A549 (cell line): ENCODE measurements around the gene TSPAN4. TPM values are rescaled to one million over a fixed set of nuclear protein-coding genes. Genes with fewer than 3 reads are reported as not detected.
A peak's percentile ranks its signal among the peaks of the same experiment; 100 is the strongest.

Experiments used
- ATAC-seq, 2 experiments: fragments of 200-7000 bp in 1 of 2; fragments of >200 bp in 1 of 2; cut with Nextera tagmentation in 1 of 2; cut with Tn5 transposase in 1 of 2; 3 replicates each; pipeline versions ENCODE4 v1.8.0 to v1.9.1; 2018 to 2020; ENCODE audit warnings: mild to moderate bottlenecking in 1 of 2, moderate library complexity in 1 of 2
- CTCF ChIA-PET: fragments of 300-600 bp; sonication (Branson Sonifier 250); formaldehyde crosslinking; extraction: SDS; loops from one replicate; lab custom pipeline; 2021; ENCODE audit warnings: antibody characterized with exemption, inconsistent platforms; lab: Yijun Ruan, JAX
- POLR2A ChIA-PET: fragments of 350-600 bp; formaldehyde crosslinking; extraction: SDS; loops from one replicate; lab custom pipeline; 2021; ENCODE audit warnings: antibody characterized with exemption, inconsistent platforms; lab: Yijun Ruan, JAX
- DNase-seq, 2 experiments: peaks; one replicate each; pipeline versions ENCODE4 v3.0.0 to v3.0.0-alpha.2; 2011 to 2016; ENCODE audit warnings: low read depth in 1 of 2, low spot score in 1 of 2
- FAIRE-seq: peaks from 2 replicates; lab custom pipeline; 2011; peaks lifted over from hg19 to GRCh38; lab: Jason Lieb, UNC
- H3K27ac ChIP-seq, 2 experiments: fragments of >200 bp; sonication (Bioruptor Twin); formaldehyde crosslinking; 3 replicates each; pipeline ENCODE4 v1.5.1; 2016 to 2017
- H3K4me1 ChIP-seq: fragments of >200 bp; sonication (Bioruptor Twin); formaldehyde crosslinking; 3 replicates; pipeline ENCODE4 v1.6.1; 2016
- H3K4me2 ChIP-seq: fragments of >200 bp; sonication (Bioruptor Twin); formaldehyde crosslinking; 3 replicates; pipeline ENCODE4 v1.6.1; 2016
- H3K4me3 ChIP-seq: fragments of >200 bp; sonication (Bioruptor Twin); formaldehyde crosslinking; 3 replicates; pipeline ENCODE4 v1.5.1; 2016
- H3K9me3 ChIP-seq: fragments of >200 bp; sonication (Bioruptor Twin); formaldehyde crosslinking; 3 replicates; pipeline ENCODE4 v1.6.1; 2016
- BHLHE40 ChIP-seq: IDR thresholded peaks from 2 replicates; pipeline ENCODE4 v1.6.1; 2012; ENCODE audit warnings: low read depth, low read length, inconsistent platforms
- CBX2 ChIP-seq: fragments of 200-600 bp; sonication (generic); IDR thresholded peaks from 2 replicates; pipeline ENCODE4 v1.6.1; 2016; ENCODE audit warnings: low read depth, mild to moderate bottlenecking, borderline replicate concordance
- CHD4 ChIP-seq: fragments of 200-600 bp; sonication (generic); IDR thresholded peaks from 2 replicates; pipeline ENCODE4 v1.6.1; 2016; ENCODE audit warnings: antibody characterized with exemption, mild to moderate bottlenecking, borderline replicate concordance
- EHMT2 ChIP-seq: fragments of 200-600 bp; sonication (generic); IDR thresholded peaks from 2 replicates; pipeline ENCODE4 v1.6.1; 2016; ENCODE audit warnings: antibody characterized with exemption, low read depth, mild to moderate bottlenecking, moderate library complexity
- FOSB ChIP-seq: fragments of 250-450 bp; sonication (Bioruptor Pico); IDR thresholded peaks from 2 replicates; pipeline ENCODE4 v1.5.0; 2020; ENCODE audit warnings: mild to moderate bottlenecking, moderate library complexity
- FOSL2 ChIP-seq, 2 experiments: fragments of 450-650 bp in 1 of 2; fragments of >200 bp in 1 of 2; sonication (Bioruptor Twin) in 1 of 2; formaldehyde crosslinking; IDR thresholded peaks; 2 replicates each; pipeline versions ENCODE4 v1.5.0 to v1.6.1; 2016 to 2020; ENCODE audit warnings: mild to moderate bottlenecking in 1 of 2, moderate library complexity in 1 of 2
- HOXB13 ChIP-seq: fragments of 250-450 bp; sonication (Bioruptor Pico); IDR thresholded peaks from 2 replicates; pipeline ENCODE4 v1.5.0; 2020; ENCODE audit warnings: low read depth, mild to moderate bottlenecking, moderate library complexity
- JUNB ChIP-seq: fragments of >200 bp; sonication (Bioruptor Twin); formaldehyde crosslinking; IDR thresholded peaks from 2 replicates; pipeline ENCODE4 v1.6.1; 2016
- MAZ ChIP-seq: fragments of 150-350 bp; IDR thresholded peaks from 2 replicates; pipeline ENCODE4 v1.6.1; 2014; ENCODE audit warnings: antibody characterized with exemption, low read depth, low read length, borderline replicate concordance
- RARB ChIP-seq: fragments of 250-450 bp; sonication (Bioruptor Pico); IDR thresholded peaks from 2 replicates; pipeline ENCODE4 v1.8.0; 2021; ENCODE audit warnings: mild to moderate bottlenecking, moderate library complexity
- RCOR1 ChIP-seq: fragments of 150-350 bp; IDR thresholded peaks from 2 replicates; pipeline ENCODE4 v1.6.1; 2014; ENCODE audit warnings: antibody characterized with exemption, low read length, low read depth
- SREBF2 ChIP-seq: fragments of 450-650 bp; IDR thresholded peaks from 2 replicates; pipeline ENCODE4 v1.6.1; 2014; ENCODE audit warnings: mild to moderate bottlenecking, moderate library complexity
- TFCP2L1 ChIP-seq: fragments of 250-450 bp; sonication (Bioruptor Pico); IDR thresholded peaks from 2 replicates; pipeline ENCODE4 v1.5.0; 2021; ENCODE audit warnings: mild to moderate bottlenecking
- TP53 ChIP-seq: fragments of 250-450 bp; sonication (Bioruptor Pico); IDR thresholded peaks from 2 replicates; pipeline ENCODE4 v1.5.0; 2021; ENCODE audit warnings: mild to moderate bottlenecking, moderate library complexity
- ZC3H11A ChIP-seq: fragments of 450-650 bp; IDR thresholded peaks from 2 replicates; pipeline ENCODE4 v1.6.1; 2014; ENCODE audit warnings: antibody characterized with exemption, mild to moderate bottlenecking
- ZFP36 ChIP-seq: fragments of 450-650 bp; IDR thresholded peaks from 2 replicates; pipeline ENCODE4 v1.6.1; 2014; ENCODE audit warnings: borderline replicate concordance; ENCODE audit not compliant: partially characterized antibody
- WGBS: methylation state at CpG from one replicate; pipeline ENCODE4 v1.1.6; 2017; ENCODE audit errors: missing lambda C conversion rate; 5-methylcytosine and 5-hydroxymethylcytosine counted together
- polyA plus RNA-seq, 4 experiments: library from polyadenylated mRNA; depleted of rRNA in 3 of 4; stranded (reverse); fragments of >200 nt; fragmentation: RNase III in 1 of 4; extraction: RNeasy Plus Mini Kit Qiagen cat#74134 plus additional on column Dnase treatment in 1 of 4; gene quantifications; 2 replicates in 3 of 4; 3 replicates in 1 of 4; pipeline ENCODE4 v1.2.3, GENCODE V29; 2011 to 2017
- TF ChIP-seq, protein P1 (sequence below): IDR thresholded peaks from 2 replicates; pipeline ENCODE4 v1.6.1; 2012
- TF ChIP-seq, protein P2 (sequence below): fragments of 450-650 bp; IDR thresholded peaks from 2 replicates; pipeline ENCODE4 v1.6.1; 2014; ENCODE audit warnings: antibody characterized with exemption

Gene TSPAN4
- polyA plus RNA-seq, 2 of the 4 experiments (the other 2 are of a cell fraction): 83.5 to 145 TPM

DNA sequence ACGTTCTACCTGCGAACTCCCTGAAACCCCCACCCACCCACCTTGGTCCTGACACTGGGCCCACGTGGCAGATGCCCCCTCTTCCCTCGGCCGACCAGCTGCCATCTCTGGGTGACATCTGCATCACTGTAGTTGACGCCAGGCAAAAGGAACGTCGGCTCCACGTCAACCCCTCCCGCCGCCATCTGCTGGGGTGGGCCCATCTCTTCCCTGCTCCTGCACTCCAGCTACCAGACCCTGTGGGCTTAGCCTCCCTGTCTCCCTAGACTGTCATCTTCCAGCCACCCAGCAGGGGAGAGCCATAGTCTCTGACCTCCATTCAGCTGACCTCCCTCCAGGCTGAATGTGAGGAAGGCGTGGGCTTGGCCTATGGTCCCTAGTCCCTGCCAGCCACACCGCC, 46.6 kb downstream of the TSPAN4 start:
- TF ChIP-seq FOSL2 (IDR thresholded peaks at IDR 0.05): no peak
- no peak for TF ChIP-seq FOSL2 (CRISPR knock-in tag; IDR thresholded peaks at IDR 0.05)
- TF ChIP-seq, protein P1, sequence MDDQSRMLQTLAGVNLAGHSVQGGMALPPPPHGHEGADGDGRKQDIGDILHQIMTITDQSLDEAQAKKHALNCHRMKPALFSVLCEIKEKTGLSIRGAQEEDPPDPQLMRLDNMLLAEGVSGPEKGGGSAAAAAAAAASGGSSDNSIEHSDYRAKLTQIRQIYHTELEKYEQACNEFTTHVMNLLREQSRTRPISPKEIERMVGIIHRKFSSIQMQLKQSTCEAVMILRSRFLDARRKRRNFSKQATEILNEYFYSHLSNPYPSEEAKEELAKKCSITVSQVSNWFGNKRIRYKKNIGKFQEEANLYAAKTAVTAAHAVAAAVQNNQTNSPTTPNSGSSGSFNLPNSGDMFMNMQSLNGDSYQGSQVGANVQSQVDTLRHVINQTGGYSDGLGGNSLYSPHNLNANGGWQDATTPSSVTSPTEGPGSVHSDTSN: no peak
- TF ChIP-seq, protein P2, sequence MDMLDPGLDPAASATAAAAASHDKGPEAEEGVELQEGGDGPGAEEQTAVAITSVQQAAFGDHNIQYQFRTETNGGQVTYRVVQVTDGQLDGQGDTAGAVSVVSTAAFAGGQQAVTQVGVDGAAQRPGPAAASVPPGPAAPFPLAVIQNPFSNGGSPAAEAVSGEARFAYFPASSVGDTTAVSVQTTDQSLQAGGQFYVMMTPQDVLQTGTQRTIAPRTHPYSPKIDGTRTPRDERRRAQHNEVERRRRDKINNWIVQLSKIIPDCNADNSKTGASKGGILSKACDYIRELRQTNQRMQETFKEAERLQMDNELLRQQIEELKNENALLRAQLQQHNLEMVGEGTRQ: no peak
- TF ChIP-seq RCOR1: no peak
- TF ChIP-seq HOXB13: no peak
- TF ChIP-seq JUNB: no peak
- DNase-seq (no peak), FAIRE-seq (no peak), ATAC-seq (peak; percentile 11 to 22; a peak in 1 of 6 replicates)
- no peak overlapping the region for H3K27ac ChIP-seq
- H3K4me2 ChIP-seq: no peak overlapping the region
- POLR2A ChIA-PET: no interaction called here
- H3K4me3 ChIP-seq: no peak overlapping the region
- no peaks in the 10 kb centered on the region for H3K4me1 ChIP-seq
- CTCF ChIA-PET: interaction anchor here (1.5 kb wide), 1 partner anchor 42 kb away, joined by 3 read pairs; no protein-coding TSS in a partner anchor
- 95% methylated on average over 13 of the region's 13 CpGs for WGBS
- no peaks in the 10 kb centered on the region for H3K9me3 ChIP-seq

DNA sequence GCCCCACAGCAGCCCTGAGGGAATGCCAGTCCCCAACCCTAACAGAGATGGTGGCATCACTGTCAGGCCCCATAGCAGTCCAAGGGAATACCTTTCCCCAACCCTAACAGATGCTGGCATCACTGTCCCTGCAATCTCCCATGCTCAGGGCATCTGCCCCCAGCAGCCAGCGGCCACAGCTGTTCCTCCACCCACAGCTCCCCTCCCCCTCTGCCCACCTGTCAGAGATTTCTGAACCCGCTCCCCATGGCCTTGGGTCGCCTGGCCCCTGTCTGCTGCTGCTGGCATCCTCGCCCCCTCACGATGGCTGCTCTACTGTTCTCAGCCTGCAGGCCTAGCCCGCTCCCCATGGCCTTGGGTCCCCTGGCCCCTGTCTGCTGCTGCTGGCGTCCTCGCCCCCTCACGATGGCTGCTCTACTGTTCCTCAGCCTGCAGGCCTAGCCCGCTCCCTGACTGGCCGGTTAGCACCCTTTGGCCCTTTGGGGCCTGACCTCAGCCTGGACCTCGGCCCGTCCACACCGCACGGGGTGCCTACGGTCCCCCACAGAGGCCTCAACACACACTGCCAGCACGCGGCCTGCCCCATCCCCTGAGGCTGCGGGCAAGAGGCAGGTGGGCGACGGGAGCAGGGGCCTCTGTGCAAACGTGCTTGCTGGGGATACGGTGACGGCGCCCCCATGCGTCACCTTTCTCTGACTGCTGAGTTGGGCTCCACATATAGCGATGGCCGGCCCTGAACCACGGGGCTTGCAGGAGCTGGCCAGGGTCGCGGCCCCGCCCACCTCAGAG, 47.2 kb downstream of the TSPAN4 start:
- 93% methylated on average over 15 of the region's 32 CpGs for WGBS
- H3K4me3 ChIP-seq: no peak overlapping the region
- no peaks in the 10 kb centered on the region for H3K4me1 ChIP-seq
- FAIRE-seq (no peak), DNase-seq (no peak), ATAC-seq (no peak)
- H3K9me3 ChIP-seq: no peaks in the 10 kb centered on the region
- POLR2A ChIA-PET: no interaction called here
- H3K4me2 ChIP-seq: no peak overlapping the region
- TF ChIP-seq EHMT2 (no peak), SREBF2 (no peak), BHLHE40 (no peak), CHD4 (no peak), ZC3H11A (no peak), TP53 (no peak), TFCP2L1 (CRISPR knock-in tag) (no peak), FOSB (no peak), ZFP36 (no peak), MAZ (no peak), RARB (CRISPR knock-in tag) (no peak), CBX2 (no peak)
- TF ChIP-seq, protein P2: no peak
- TF ChIP-seq, protein P1: no peak
- CTCF ChIA-PET: interaction anchor here (1.5 kb wide), 1 partner anchor 42 kb away, joined by 3 read pairs; no protein-coding TSS in a partner anchor
- no peak overlapping the region for H3K27ac ChIP-seq
